ENCODE data around the gene CARTPT. TPM values are rescaled to one million over a fixed set of nuclear protein-coding genes. Genes with fewer than 3 reads are reported as not detected.

The CARTPT gene
- 10 to 100 TPM in 1 of 4 donors, 1 to 10 TPM in 1, not detected in 2; 4.4 to 41.9 TPM for total RNA-seq

GRCh38 chr5:71719063-71719964 is at the start of gene CARTPT:
TSS of gene CARTPT (plus strand) at chr5:71719275. CDS start at chr5:71719294, 19 bp downstream.
- Histone ChIP-seq H3K4me1 (no peaks in the 10 kb centered on the region), H3K27me3 (peaks cover 63% of the 10 kb centered on the region), H3K4me3 (no peak within 1 kb of the TSS), H3K9me3 (no peaks in the 10 kb centered on the region), H3K27ac (no peak within 1 kb of the TSS), H3K36me3 (no peaks in the 10 kb centered on the region)
- TF ChIP-seq, protein P1, sequence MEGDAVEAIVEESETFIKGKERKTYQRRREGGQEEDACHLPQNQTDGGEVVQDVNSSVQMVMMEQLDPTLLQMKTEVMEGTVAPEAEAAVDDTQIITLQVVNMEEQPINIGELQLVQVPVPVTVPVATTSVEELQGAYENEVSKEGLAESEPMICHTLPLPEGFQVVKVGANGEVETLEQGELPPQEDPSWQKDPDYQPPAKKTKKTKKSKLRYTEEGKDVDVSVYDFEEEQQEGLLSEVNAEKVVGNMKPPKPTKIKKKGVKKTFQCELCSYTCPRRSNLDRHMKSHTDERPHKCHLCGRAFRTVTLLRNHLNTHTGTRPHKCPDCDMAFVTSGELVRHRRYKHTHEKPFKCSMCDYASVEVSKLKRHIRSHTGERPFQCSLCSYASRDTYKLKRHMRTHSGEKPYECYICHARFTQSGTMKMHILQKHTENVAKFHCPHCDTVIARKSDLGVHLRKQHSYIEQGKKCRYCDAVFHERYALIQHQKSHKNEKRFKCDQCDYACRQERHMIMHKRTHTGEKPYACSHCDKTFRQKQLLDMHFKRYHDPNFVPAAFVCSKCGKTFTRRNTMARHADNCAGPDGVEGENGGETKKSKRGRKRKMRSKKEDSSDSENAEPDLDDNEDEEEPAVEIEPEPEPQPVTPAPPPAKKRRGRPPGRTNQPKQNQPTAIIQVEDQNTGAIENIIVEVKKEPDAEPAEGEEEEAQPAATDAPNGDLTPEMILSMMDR (IDR thresholded peaks at IDR 0.05) = no peak
- no peak for TF ChIP-seq POLR2AphosphoS5 (IDR thresholded peaks at IDR 0.05)
- TF ChIP-seq POLR2A (IDR thresholded peaks at IDR 0.05) = no peak
- no peak for TF ChIP-seq EP300 (IDR thresholded peaks at IDR 0.05; ENCODE audit: low read depth)
- in situ Hi-C loops (cut with MboI; ENCODE audit: low pct_ligation_motif_present in 1 of 4, low pct_unique_long_range_greater_than_20kb in 1 of 4, low sequenced_read_pairs in 3 of 4) (no loop called here), intact Hi-C loops (cut with DNase I; ENCODE audit: low total_unique reads) (no loop called here)
- no peak for DNase-seq
- 33% methylated on average over 58 of the region's 65 CpGs; no CpG with 5 or more reads in 1 of the 2 donors for WGBS, 2 donors (ENCODE audit: low coverage in 1 of 2)

DNA sequence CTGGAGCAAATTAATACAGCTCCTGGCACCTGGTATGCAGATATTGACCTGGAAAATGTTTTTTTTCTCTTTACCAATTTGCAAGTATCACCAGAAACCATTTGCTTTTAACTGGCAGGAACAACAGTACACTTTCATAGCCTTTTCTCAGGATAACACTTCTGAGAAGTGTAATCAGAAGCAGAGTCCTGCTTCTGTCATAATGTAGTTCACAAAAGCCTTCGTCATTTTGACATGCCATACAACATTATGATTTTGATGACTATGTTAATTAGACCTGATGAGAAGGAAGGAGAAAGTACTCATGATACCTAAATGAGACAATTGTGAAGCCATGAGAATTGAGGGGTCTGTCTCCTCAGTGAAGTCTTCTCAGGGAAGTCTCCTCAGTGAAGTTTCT is 41.1 kb upstream of the CARTPT start:
- no peak overlapping the region for H3K4me3 ChIP-seq
- H3K4me1 ChIP-seq = peaks cover 0 to 9% (median 3%) of the 10 kb centered on the region in 4 donors
- in situ Hi-C loops (cut with MboI; ENCODE audit: low pct_ligation_motif_present in 1 of 4, low pct_unique_long_range_greater_than_20kb in 1 of 4, low sequenced_read_pairs in 3 of 4) (no loop called here), intact Hi-C loops (cut with DNase I; ENCODE audit: low total_unique reads) (no loop called here)
- no peaks in the 10 kb centered on the region for H3K27me3 ChIP-seq
- no peaks in the 10 kb centered on the region for H3K9me3 ChIP-seq
- no peak for DNase-seq
- TF ChIP-seq EP300 (IDR thresholded peaks at IDR 0.05; ENCODE audit: low read depth) (no peak), POLR2A (IDR thresholded peaks at IDR 0.05) (no peak), POLR2AphosphoS5 (IDR thresholded peaks at IDR 0.05) (no peak)
- TF ChIP-seq, protein P1 (IDR thresholded peaks at IDR 0.05) = no peak
- H3K27ac ChIP-seq = no peak overlapping the region
- WGBS, 2 donors (ENCODE audit: low coverage in 1 of 2) = 97% methylated on average over 1 of the region's 1 CpG; no CpG with 5 or more reads in 1 of the 2 donors
- H3K36me3 ChIP-seq = no peaks in the 10 kb centered on the region

DNA sequence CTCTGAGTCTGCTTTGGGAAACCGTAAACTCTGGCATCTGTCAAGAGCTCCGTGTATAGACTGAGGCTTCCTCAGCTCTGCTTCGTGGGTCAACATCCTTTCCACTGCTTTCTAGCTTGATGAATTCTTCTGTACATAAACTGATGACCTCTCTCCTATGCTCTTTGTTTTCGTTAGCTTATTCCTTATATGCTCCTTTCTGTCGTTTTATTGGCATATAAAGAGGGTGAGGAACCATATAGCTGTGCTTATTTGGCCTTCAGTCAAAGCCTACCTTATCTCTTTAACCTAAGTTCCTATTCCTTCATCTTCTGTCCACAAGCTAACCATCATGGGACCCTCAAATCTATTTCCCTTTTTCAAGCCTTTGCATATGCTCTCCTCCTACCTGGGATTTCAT is 39.4 kb upstream of the CARTPT start:
- H3K4me3 ChIP-seq = no peak overlapping the region
- H3K36me3 ChIP-seq = no peaks in the 10 kb centered on the region
- WGBS, 2 donors (ENCODE audit: low coverage in 1 of 2) = 15 to 38% methylated on average over 4 to 5 of the region's 5 CpGs
- DNase-seq = no peak
- no peaks in the 10 kb centered on the region for H3K9me3 ChIP-seq
- H3K27ac ChIP-seq = no peak overlapping the region
- intact Hi-C loops (cut with DNase I; ENCODE audit: low total_unique reads) (no loop called here), in situ Hi-C loops (cut with MboI; ENCODE audit: low pct_ligation_motif_present in 1 of 4, low pct_unique_long_range_greater_than_20kb in 1 of 4, low sequenced_read_pairs in 3 of 4) (no loop called here)
- no peak for TF ChIP-seq EP300 (IDR thresholded peaks at IDR 0.05; ENCODE audit: low read depth)
- TF ChIP-seq, protein P1 (IDR thresholded peaks at IDR 0.05) = no peak
- TF ChIP-seq POLR2A (IDR thresholded peaks at IDR 0.05) = no peak
- TF ChIP-seq POLR2AphosphoS5 (IDR thresholded peaks at IDR 0.05) = no peak
- peaks cover 0 to 9% (median 3%) of the 10 kb centered on the region in 4 donors for H3K4me1 ChIP-seq
- H3K27me3 ChIP-seq = no peaks in the 10 kb centered on the region

DNA sequence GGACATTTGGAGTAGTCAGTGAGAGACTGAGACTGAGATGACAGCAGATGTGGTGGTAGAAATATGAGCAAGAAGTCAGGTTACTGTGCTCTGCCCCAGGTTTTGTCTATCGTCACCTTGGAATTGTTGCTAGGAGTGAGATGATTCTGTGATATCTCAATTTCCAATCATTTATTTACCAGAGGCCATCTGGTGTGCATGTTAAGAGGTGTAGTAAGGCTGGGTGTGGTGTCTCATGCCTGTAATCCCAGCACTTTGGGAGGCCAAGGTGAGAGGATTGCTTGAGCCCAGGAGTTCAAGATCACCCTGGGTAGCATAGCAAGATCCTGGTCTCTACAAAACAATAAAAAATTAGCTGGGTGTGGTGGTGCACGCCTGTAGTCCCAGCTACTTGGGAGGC is 38.6 kb upstream of the CARTPT start:
- no peak overlapping the region for H3K4me3 ChIP-seq
- H3K27ac ChIP-seq = no peak overlapping the region
- no peaks in the 10 kb centered on the region for H3K27me3 ChIP-seq
- H3K36me3 ChIP-seq = no peaks in the 10 kb centered on the region
- in situ Hi-C loops (cut with MboI; ENCODE audit: low pct_ligation_motif_present in 1 of 4, low pct_unique_long_range_greater_than_20kb in 1 of 4, low sequenced_read_pairs in 3 of 4) = no loop called here
- TF ChIP-seq EP300 (IDR thresholded peaks at IDR 0.05; ENCODE audit: low read depth) (no peak), POLR2AphosphoS5 (IDR thresholded peaks at IDR 0.05) (no peak), POLR2A (IDR thresholded peaks at IDR 0.05) (no peak)
- TF ChIP-seq, protein P1 (IDR thresholded peaks at IDR 0.05) = no peak
- WGBS, 2 donors (ENCODE audit: low coverage in 1 of 2) = 67 to 76% methylated on average over 1 to 2 of the region's 2 CpGs
- H3K9me3 ChIP-seq = no peaks in the 10 kb centered on the region
- DNase-seq = no peak
- H3K4me1 ChIP-seq = peaks cover 0 to 9% (median 3%) of the 10 kb centered on the region in 4 donors
- intact Hi-C loops (cut with DNase I; ENCODE audit: low total_unique reads) = no loop called here

Data from transverse colon (tissue), 4 donors.